ENCODE data around the gene NEAT1.

- TF ChIP-seq, protein P1, sequence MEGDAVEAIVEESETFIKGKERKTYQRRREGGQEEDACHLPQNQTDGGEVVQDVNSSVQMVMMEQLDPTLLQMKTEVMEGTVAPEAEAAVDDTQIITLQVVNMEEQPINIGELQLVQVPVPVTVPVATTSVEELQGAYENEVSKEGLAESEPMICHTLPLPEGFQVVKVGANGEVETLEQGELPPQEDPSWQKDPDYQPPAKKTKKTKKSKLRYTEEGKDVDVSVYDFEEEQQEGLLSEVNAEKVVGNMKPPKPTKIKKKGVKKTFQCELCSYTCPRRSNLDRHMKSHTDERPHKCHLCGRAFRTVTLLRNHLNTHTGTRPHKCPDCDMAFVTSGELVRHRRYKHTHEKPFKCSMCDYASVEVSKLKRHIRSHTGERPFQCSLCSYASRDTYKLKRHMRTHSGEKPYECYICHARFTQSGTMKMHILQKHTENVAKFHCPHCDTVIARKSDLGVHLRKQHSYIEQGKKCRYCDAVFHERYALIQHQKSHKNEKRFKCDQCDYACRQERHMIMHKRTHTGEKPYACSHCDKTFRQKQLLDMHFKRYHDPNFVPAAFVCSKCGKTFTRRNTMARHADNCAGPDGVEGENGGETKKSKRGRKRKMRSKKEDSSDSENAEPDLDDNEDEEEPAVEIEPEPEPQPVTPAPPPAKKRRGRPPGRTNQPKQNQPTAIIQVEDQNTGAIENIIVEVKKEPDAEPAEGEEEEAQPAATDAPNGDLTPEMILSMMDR (IDR thresholded peaks at IDR 0.05 in 4 of 5, conservative IDR thresholded peaks at IDR 0.05 in 1 of 5): no peak
- no peak for TF ChIP-seq POLR2A (IDR thresholded peaks at IDR 0.05)
Measured at GRCh38 chr11:65446446-65447277, 24.1 kb downstream of the NEAT1 start.

Measured in gastrocnemius medialis (tissue), 4 donors.